Loucy (cell line): ENCODE measurements around the gene NTN4.

Experiments
- H2AFZ ChIP-seq: fragments of 200-600 bp; sonication (generic); 2 replicates; pipeline ENCODE4 v1.6.0; 2016; ENCODE audit warnings: antibody characterized with exemption, mild to moderate bottlenecking, low read length, moderate library complexity
- H3F3A ChIP-seq: fragments of 200-600 bp; 2 replicates; pipeline ENCODE4 v1.6.0; 2016; ENCODE audit warnings: antibody characterized with exemption, low read depth, mild to moderate bottlenecking
- H3K27me3 ChIP-seq: fragments of 200-600 bp; sonication (generic); 2 replicates; pipeline ENCODE4 v1.6.1; 2014; ENCODE audit warnings: low read length, mild to moderate bottlenecking; ENCODE audit not compliant: insufficient read depth, poor library complexity, severe bottlenecking
- H3K36me3 ChIP-seq: fragments of 200-600 bp; sonication (generic); 2 replicates; pipeline ENCODE4 v1.6.1; 2016; ENCODE audit warnings: low read length; ENCODE audit not compliant: insufficient read depth
- H3K4me1 ChIP-seq: fragments of 200-600 bp; sonication (generic); 2 replicates; pipeline ENCODE4 v1.5.1; 2014; ENCODE audit warnings: low read length, mild to moderate bottlenecking; ENCODE audit not compliant: insufficient read depth, poor library complexity, severe bottlenecking
- H3K4me2 ChIP-seq: fragments of 200-600 bp; sonication (generic); 2 replicates; pipeline ENCODE4 v1.6.0; 2014; ENCODE audit warnings: antibody characterized with exemption, low read length, low read depth, mild to moderate bottlenecking; ENCODE audit not compliant: poor library complexity, severe bottlenecking
- H3K4me3 ChIP-seq: fragments of 200-600 bp; sonication (generic); 2 replicates; pipeline ENCODE4 v1.5.1; 2014; ENCODE audit warnings: low read length, mild to moderate bottlenecking, mixed read lengths; ENCODE audit not compliant: poor library complexity, severe bottlenecking
- H3K79me2 ChIP-seq: fragments of 200-600 bp; sonication (generic); 2 replicates; pipeline ENCODE4 v1.6.1; 2014; ENCODE audit warnings: low read length; ENCODE audit not compliant: insufficient read depth
- H3K9ac ChIP-seq: fragments of 200-600 bp; sonication (generic); 2 replicates; pipeline ENCODE4 v1.6.0; 2014; ENCODE audit warnings: mild to moderate bottlenecking, low read depth, low read length, moderate library complexity; ENCODE audit not compliant: poor library complexity, severe bottlenecking
- H3K9me2 ChIP-seq: fragments of 200-600 bp; sonication (generic); replicated peaks from 2 replicates; pipeline ENCODE4 v1.6.1; 2016; ENCODE audit warnings: low read depth, low read length, mixed read lengths
- H3K9me3 ChIP-seq: fragments of 200-600 bp; sonication (generic); 2 replicates; pipeline ENCODE4 v1.6.1; 2014; ENCODE audit warnings: mild to moderate bottlenecking, antibody characterized with exemption, low read length, low read depth; ENCODE audit not compliant: insufficient read depth
- H4K20me1 ChIP-seq: fragments of 200-600 bp; sonication (generic); 2 replicates; pipeline ENCODE4 v1.6.0; 2014; ENCODE audit warnings: antibody characterized with exemption, low read length, mild to moderate bottlenecking; ENCODE audit not compliant: insufficient read depth, poor library complexity, severe bottlenecking
- EZH2phosphoT487 ChIP-seq: fragments of 200-600 bp; IDR thresholded peaks from 2 replicates; pipeline ENCODE4 v1.6.1; 2018; ENCODE audit warnings: antibody characterized with exemption, mild to moderate bottlenecking, moderate library complexity, borderline replicate concordance
- TF ChIP-seq, protein P1 (sequence below): fragments of 200-600 bp; sonication (generic); conservative IDR thresholded peaks from 2 replicates; pipeline ENCODE4 v1.5.1; 2014; ENCODE audit warnings: mild to moderate bottlenecking, antibody characterized with exemption, low read length

Gene NTN4

DNA sequence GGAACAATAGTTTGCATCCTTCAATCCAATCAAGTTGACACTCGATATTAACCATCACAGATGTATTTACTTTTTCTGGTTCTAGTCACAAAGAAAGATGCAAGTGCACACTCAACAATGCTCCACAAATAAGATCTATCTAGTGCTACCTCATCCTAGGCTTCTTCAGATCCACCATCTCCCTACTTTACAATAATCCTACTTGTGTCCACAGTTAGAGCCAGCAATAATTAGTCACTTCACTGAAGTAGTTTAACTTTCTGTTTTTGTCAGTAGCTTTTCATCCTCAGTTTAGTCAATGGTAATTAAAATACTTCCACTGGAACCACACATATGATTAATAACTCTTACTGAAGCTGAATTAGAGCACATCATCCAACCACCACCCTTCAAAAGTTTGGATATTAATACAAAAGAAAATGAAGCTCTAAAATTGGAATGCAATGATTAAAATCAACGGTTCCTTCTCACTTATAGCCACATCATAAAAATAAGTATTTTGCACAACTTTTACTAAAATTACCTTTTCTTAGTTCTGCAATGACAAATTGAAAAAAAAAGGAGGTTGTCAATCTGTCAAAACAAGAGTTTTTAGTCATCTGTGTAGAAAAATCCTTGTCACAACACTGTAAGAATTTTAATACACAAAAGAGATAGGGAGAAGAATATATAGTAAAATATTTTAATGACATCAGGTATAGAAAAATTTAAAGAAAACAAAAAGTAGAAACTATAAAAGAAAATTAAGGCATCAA is 39.9 kb upstream of the NTN4 start:
- H4K20me1 ChIP-seq = no peaks in the 10 kb centered on the region
- H3K9me3 ChIP-seq = no peaks in the 10 kb centered on the region
- no peaks in the 10 kb centered on the region for H3K9me2 ChIP-seq
- H3K27me3 ChIP-seq = no peaks in the 10 kb centered on the region
- H3K4me3 ChIP-seq = no peak overlapping the region
- H3K4me1 ChIP-seq = no peaks in the 10 kb centered on the region
- H3K79me2 ChIP-seq = no peaks in the 10 kb centered on the region
- no peak overlapping the region for H3K9ac ChIP-seq
- TF ChIP-seq, protein P1, sequence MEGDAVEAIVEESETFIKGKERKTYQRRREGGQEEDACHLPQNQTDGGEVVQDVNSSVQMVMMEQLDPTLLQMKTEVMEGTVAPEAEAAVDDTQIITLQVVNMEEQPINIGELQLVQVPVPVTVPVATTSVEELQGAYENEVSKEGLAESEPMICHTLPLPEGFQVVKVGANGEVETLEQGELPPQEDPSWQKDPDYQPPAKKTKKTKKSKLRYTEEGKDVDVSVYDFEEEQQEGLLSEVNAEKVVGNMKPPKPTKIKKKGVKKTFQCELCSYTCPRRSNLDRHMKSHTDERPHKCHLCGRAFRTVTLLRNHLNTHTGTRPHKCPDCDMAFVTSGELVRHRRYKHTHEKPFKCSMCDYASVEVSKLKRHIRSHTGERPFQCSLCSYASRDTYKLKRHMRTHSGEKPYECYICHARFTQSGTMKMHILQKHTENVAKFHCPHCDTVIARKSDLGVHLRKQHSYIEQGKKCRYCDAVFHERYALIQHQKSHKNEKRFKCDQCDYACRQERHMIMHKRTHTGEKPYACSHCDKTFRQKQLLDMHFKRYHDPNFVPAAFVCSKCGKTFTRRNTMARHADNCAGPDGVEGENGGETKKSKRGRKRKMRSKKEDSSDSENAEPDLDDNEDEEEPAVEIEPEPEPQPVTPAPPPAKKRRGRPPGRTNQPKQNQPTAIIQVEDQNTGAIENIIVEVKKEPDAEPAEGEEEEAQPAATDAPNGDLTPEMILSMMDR = no peak
- no peak for TF ChIP-seq EZH2phosphoT487
- H3K4me2 ChIP-seq = no peak overlapping the region
- H3K36me3 ChIP-seq = no peaks in the 10 kb centered on the region
- H3F3A ChIP-seq = no peaks in the 10 kb centered on the region
- H2AFZ ChIP-seq = no peak overlapping the region

DNA sequence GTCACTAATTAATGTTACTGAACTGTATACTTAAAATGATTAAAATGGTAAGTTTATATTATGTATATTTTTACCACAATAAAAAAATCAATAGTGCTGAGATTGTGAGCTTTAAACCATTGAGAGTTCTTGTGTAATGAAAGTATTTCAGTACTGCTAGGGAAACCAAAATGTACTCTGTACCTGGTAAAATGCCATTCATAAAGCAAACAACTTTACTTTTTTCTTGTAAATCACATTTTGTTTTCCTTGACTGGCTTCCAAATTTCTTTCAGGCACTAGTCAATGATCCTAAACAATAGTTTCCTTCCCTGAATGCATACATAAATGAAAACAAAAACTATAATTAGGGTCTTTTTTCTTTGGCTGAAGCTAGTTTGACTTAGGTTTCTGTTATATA is 38.8 kb upstream of the NTN4 start:
- H3K4me3 ChIP-seq = no peak overlapping the region
- no peaks in the 10 kb centered on the region for H3K27me3 ChIP-seq
- H3K4me2 ChIP-seq = no peak overlapping the region
- no peaks in the 10 kb centered on the region for H4K20me1 ChIP-seq
- H2AFZ ChIP-seq = no peak overlapping the region; the same call in 1 of the 2 replicates
- no peak overlapping the region for H3K9ac ChIP-seq
- no peak for TF ChIP-seq EZH2phosphoT487
- TF ChIP-seq, protein P1 = no peak
- H3K79me2 ChIP-seq = no peaks in the 10 kb centered on the region
- H3K9me3 ChIP-seq = no peaks in the 10 kb centered on the region
- H3K9me2 ChIP-seq = no peaks in the 10 kb centered on the region
- no peaks in the 10 kb centered on the region for H3K4me1 ChIP-seq
- H3F3A ChIP-seq = no peaks in the 10 kb centered on the region
- H3K36me3 ChIP-seq = no peaks in the 10 kb centered on the region

- Histone ChIP-seq H3K9me2 (no peaks in the 10 kb centered on the region), H3K36me3 (no peaks in the 10 kb centered on the region), H3K9ac (no peak overlapping the region), H3K4me1 (no peaks in the 10 kb centered on the region), H3K79me2 (no peaks in the 10 kb centered on the region), H3F3A (no peaks in the 10 kb centered on the region), H2AFZ (no peak overlapping the region), H3K4me2 (no peak overlapping the region), H3K27me3 (no peaks in the 10 kb centered on the region), H3K4me3 (no peak overlapping the region), H3K9me3 (no peaks in the 10 kb centered on the region), H4K20me1 (no peaks in the 10 kb centered on the region)
- TF ChIP-seq EZH2phosphoT487 = no peak
- TF ChIP-seq, protein P1 = peak; percentile 53
These were observed 29.6 kb upstream of the NTN4 start for GRCh38 chr12:95820096-95820703.
